GM12801 (cell line): ENCODE measurements around the gene NSUN6.

Source experiments
- TF ChIP-seq, protein P1 (sequence below): IDR thresholded peaks from one replicate; pipeline ENCODE4 v1.5.1; 2011; ENCODE audit warnings: control low read depth; ENCODE audit not compliant: insufficient read length; ENCODE audit errors: extremely low read depth

Gene NSUN6, protein sequence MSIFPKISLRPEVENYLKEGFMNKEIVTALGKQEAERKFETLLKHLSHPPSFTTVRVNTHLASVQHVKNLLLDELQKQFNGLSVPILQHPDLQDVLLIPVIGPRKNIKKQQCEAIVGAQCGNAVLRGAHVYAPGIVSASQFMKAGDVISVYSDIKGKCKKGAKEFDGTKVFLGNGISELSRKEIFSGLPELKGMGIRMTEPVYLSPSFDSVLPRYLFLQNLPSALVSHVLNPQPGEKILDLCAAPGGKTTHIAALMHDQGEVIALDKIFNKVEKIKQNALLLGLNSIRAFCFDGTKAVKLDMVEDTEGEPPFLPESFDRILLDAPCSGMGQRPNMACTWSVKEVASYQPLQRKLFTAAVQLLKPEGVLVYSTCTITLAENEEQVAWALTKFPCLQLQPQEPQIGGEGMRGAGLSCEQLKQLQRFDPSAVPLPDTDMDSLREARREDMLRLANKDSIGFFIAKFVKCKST

DNA sequence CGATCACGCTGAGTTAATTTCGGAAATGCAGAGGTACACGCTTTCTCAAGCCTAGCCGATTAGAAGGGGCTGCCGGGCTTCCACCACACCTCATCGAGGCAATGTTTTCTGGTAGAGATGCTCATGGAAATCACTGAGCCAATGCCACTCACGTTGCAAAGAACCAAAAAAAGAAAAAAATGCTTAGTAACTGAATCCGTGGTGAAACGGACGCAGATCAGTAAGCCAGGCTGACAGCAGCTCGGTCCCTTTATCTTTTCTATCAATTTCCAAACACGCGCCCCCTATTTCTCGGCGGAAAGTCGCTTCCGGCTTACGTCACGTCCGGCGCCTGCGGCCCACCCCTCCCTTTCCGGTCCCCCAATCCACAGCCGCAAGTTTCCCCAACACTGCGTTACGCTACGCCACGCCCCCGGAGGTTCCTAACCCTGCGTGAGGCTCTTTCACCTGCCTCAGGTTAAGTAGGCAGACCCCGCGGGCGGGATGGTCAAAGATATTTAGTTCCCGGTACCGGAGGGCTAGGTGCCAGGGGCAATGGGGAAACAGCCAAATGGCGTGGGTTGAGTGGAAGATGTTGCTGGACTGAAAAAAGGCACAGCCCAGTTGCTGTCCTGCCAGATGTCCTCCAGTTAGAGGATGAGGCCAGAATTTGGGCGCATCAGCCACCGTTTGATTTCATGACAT, at the start of gene NSUN6:
Gene NSUN6, minus strand, starts transcription at position 264 of the 684 bp plus-strand sequence. CDS start 384 bp downstream, outside the sequence.
- TF ChIP-seq, protein P1, sequence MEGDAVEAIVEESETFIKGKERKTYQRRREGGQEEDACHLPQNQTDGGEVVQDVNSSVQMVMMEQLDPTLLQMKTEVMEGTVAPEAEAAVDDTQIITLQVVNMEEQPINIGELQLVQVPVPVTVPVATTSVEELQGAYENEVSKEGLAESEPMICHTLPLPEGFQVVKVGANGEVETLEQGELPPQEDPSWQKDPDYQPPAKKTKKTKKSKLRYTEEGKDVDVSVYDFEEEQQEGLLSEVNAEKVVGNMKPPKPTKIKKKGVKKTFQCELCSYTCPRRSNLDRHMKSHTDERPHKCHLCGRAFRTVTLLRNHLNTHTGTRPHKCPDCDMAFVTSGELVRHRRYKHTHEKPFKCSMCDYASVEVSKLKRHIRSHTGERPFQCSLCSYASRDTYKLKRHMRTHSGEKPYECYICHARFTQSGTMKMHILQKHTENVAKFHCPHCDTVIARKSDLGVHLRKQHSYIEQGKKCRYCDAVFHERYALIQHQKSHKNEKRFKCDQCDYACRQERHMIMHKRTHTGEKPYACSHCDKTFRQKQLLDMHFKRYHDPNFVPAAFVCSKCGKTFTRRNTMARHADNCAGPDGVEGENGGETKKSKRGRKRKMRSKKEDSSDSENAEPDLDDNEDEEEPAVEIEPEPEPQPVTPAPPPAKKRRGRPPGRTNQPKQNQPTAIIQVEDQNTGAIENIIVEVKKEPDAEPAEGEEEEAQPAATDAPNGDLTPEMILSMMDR = no peak

DNA sequence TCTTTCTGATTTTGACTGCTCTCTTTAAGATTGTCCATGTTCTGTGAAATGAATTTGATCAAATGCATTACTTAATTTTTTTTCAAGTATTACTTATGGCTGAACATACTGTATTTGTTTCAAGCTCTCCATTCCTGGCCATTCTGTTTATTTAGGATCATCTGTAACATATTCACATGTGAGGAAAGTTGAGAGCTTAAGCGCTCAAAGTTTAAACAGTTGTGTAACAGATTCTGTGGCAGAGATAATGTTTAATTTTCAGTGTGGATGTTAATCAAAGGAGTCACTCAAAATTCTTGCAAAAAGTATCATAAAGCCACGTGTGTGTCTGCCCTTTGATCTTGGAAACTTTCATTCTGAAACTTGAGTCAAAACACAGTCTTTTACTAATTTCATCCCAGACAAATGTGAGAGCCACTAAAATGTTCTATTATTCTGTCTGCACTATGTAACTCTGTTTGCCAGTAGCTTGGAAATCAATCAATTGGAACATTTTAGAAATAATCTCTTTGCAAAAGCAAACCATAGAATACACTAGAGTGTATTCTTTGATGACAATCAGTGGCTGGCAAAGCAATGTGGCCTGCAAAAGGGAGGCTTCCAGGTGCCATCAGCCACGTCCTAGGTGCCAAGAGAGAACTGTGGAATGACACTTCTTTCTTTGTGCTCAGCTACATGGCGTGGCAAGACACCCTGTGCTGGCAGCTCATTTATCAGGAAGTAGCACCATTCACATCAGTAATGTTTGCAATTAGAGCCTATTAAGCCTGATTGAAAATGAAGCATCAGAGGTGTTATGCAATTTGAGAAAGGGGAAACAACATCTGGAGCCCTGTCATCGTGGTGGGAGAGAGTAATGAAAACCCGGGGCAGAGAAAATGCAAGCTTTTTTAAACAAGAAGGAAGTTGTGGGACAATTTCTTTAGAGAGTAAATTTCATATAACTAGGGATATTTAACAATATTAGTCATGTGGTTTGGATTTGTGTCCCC, 48.8 kb upstream of the NSUN6 start:
- TF ChIP-seq, protein P1 = no peak

DNA sequence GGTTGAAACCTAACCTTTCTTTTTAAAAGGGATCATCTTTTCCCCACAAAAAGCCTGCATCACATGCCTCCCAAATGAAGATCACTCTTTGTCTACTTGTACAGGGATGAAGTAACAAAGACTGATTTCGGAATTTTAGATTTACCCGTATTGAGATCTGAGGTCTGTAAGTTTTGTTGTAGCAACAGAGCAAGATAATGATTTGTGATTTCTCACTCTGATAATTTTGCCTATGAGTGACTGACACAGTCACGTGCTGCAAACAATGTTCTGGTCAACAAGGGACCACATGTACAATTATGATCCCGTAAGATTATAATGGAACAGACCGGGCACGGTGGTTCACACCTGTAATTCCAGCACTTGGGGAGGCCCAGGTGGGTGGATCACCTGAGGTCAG, 39.2 kb upstream of the NSUN6 start:
- TF ChIP-seq, protein P1 = no peak

DNA sequence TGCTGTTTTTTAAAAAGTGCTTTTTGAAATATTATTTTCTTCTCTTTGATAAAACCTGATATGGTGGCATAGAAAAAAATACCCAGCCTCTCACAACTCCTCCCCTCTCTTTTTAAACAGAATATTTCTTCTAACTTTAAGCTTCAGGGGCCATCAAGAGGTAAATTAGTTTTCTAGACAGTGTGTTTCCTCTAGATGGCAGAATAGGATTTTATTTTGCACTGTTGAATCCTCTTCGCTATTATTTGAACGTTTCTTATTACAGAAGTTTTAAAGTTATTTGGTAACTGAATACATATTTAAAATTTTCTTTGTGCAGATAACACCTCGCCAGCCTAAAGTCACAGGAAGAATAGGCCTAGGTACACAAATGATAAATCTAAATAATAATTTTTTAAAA, 38.1 kb upstream of the NSUN6 start:
- TF ChIP-seq, protein P1 = no peak

DNA sequence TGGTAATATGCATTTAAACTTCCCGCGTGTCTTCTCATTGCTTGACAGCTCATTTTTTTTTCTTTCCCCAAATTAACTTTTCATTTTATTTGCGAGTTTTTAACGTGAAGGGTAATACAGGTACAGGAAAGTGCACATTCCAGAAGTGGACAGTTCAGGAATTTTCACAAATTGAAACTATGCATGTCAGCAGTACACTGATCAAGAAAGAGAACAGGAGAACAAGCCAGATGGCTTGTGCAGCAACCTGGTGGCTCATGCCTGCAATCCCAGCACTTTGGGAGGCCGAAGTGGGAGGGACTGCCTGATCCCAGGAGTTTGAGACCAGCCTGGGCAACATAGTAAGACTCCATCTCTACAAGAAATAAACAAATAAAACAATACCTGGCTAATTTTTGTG, 36.3 kb upstream of the NSUN6 start:
- TF ChIP-seq, protein P1 = no peak

DNA sequence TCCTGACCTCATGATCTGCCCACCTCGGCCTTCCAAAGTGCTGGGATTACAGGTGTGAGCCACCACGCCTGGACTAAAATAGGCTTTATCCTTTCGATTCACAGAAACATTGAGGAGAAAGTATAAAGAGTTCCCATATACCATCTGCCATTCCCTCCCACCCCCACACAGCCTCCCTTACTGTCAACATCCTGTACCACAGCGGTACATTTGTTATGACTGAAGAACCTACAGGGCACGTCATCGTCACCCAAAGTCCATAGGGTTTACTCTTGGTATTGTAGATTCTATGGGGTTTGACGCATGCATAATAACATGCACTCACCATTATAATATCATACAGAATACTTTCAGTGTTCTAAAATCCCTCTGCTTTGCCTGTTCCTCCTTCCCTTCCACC, 35.8 kb upstream of the NSUN6 start:
- TF ChIP-seq, protein P1 = no peak
